ENCODE measurements around the gene PACRG.

Gene PACRG

DNA sequence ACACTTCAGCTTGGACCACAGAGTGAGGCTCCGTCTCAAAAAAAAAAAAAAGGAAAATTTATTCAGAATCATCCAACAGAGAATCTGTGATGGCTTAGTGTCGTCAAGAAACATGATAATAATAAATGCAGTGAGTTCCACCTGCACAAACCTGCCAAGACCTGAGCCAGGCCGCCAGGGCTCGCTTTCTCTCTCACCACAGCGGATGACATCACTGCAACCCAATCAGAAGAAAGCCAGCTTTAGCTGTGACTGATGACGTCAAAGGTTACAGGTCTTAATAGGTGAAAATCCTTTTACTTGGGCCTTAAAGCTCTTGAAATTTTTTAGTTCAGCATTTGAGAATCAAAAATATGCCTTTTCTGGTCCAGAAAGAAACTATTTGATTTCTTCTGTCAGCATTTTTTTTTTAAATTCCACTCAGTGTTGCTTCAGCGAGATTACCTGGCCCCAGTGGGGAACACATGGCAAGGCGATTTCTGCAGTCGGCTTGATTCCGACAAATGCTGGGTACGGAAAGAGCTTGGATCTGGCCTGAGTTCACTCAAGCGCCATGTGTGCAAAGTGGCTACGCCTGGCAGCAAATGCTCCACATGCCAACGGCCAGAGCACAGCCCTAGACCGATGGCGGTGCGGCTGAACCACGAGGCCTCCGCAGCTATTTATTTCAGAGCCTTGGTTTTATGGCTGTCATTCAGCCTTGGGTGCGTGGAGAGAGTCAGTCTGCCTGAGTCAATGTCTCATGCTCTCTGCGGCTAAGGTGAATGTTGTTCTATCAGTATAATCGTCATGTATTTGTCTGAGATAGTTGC is 581.1 kb downstream of the PACRG start:
- Histone ChIP-seq H3K4me3 (ENCODE audit: low read depth in 1 of 2, low read length in 1 of 2) (no peak overlapping the region), H3K27me3 (peaks cover 54% of the 10 kb centered on the region), H3K36me3 (no peaks in the 10 kb centered on the region), H3K9me3 (no peaks in the 10 kb centered on the region), H3K27ac (no peak overlapping the region), H3K4me1 (ENCODE audit: control insufficient read depth in 1 of 2, insufficient read depth in 1 of 2, low read depth in 1 of 2, low read length in 1 of 2) (no peaks in the 10 kb centered on the region)
- TF ChIP-seq CTCF (IDR thresholded peaks at IDR 0.05): no peak

- Histone ChIP-seq H3K4me1 (ENCODE audit: control insufficient read depth in 1 of 2, insufficient read depth in 1 of 2, low read depth in 1 of 2, low read length in 1 of 2) (no peaks in the 10 kb centered on the region), H3K27ac (no peak overlapping the region), H3K9me3 (no peaks in the 10 kb centered on the region), H3K4me3 (ENCODE audit: low read depth in 1 of 2, low read length in 1 of 2) (no peak overlapping the region), H3K27me3 (peaks cover 59% of the 10 kb centered on the region), H3K36me3 (no peaks in the 10 kb centered on the region)
- TF ChIP-seq CTCF (IDR thresholded peaks at IDR 0.05): no peak
These were observed 581.8 kb downstream of the PACRG start for GRCh38 chr6:163309491-163310026.

DNA sequence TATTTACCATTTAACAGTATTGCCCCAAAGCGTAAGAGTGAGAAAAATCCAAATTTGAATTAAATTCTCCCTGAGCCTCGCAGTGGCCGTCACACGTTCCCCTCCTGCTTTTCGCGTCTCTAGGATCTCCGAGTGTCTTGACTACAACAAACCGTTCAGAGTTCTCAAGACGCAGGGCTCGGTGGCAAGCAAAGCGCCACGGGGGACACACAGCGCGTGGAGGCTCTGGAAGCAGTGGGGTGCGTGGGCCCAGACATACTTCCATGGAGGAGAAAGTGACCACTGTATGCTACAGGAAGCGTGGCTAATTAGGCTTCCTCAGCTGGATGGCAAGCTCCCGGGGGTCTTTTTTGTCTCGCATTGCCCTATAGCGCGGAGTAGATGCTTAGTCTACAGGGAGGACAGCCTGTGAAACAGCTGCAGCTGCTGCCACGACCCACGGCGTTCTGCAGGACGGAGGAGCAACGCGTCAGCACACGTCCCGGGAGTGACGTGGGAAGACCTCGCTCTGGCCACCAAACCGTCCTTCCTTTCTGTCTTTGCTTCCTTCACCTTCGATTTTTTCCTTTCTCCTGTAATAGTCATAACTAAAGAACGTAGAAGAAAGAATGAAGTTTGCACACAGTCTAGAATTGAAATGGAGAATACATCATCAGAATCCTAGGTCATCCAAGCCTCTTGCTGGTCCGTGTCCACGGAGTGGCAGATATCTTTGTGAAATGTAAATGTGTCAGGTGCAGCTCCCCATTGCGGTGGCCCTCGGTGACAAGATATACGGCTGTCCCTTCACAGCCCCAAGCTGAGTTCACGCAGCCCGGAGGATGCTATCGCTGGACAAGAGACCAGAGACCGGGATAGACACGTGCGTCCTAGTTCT is 582.6 kb downstream of the PACRG start:
- no peaks in the 10 kb centered on the region for H3K36me3 ChIP-seq
- H3K4me3 ChIP-seq (ENCODE audit: low read depth in 1 of 2, low read length in 1 of 2): no peak overlapping the region
- H3K4me1 ChIP-seq (ENCODE audit: control insufficient read depth in 1 of 2, insufficient read depth in 1 of 2, low read depth in 1 of 2, low read length in 1 of 2): no peaks in the 10 kb centered on the region
- TF ChIP-seq CTCF (IDR thresholded peaks at IDR 0.05): no peak
- no peak overlapping the region for H3K27ac ChIP-seq
- H3K9me3 ChIP-seq: no peaks in the 10 kb centered on the region
- H3K27me3 ChIP-seq: peaks cover 67% of the 10 kb centered on the region

DNA sequence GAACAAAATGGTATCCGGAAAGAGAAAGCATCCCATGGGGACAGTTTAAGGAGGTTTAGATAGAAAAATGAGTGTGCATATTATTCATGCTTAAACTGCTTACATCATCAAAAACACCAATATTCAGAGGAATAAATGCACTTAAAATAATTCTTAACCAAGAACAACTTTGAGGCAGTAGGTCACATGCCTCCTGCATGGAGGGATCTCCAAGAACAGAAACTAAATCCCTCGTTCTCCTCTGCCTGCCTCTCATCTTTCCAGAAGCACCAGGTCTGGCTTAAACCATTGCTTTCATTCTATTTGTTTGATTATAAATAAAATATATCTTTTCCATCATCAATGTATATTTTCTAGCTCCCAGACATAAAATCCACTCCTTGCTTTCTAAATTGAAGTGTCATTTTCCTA is 583.2 kb downstream of the PACRG start:
- H3K36me3 ChIP-seq: no peaks in the 10 kb centered on the region
- peaks cover 64% of the 10 kb centered on the region for H3K27me3 ChIP-seq
- no peak for TF ChIP-seq CTCF (IDR thresholded peaks at IDR 0.05)

GRCh38 chr6:163311830-163312229 is 584.1 kb downstream of the PACRG start:
- TF ChIP-seq CTCF (IDR thresholded peaks at IDR 0.05): no peak
- H3K27ac ChIP-seq: no peak overlapping the region
- H3K36me3 ChIP-seq: no peaks in the 10 kb centered on the region
- no peaks in the 10 kb centered on the region for H3K4me1 ChIP-seq (ENCODE audit: control insufficient read depth in 1 of 2, insufficient read depth in 1 of 2, low read depth in 1 of 2, low read length in 1 of 2)
- peaks cover 59% of the 10 kb centered on the region for H3K27me3 ChIP-seq
- H3K4me3 ChIP-seq (ENCODE audit: low read depth in 1 of 2, low read length in 1 of 2): no peak overlapping the region
- H3K9me3 ChIP-seq: no peaks in the 10 kb centered on the region

More for the DNA sequence above, 583.2 kb downstream of the PACRG start:
- H3K4me3 ChIP-seq (ENCODE audit: low read depth in 1 of 2, low read length in 1 of 2): no peak overlapping the region
- no peaks in the 10 kb centered on the region for H3K9me3 ChIP-seq
- H3K4me1 ChIP-seq (ENCODE audit: control insufficient read depth in 1 of 2, insufficient read depth in 1 of 2, low read depth in 1 of 2, low read length in 1 of 2): no peaks in the 10 kb centered on the region
- no peak overlapping the region for H3K27ac ChIP-seq

Measured in neutrophil (primary cell).